ENCODE data around the gene RRP9.

Gene RRP9

GRCh38 chr3:51964521-51964920, 22.8 kb upstream of the RRP9 start:
- H3K27me3 ChIP-seq = no peaks in the 10 kb centered on the region
- intact Hi-C loops (cut with DNase I; ENCODE audit: low total_unique reads) = no loop called here
- H3K4me3 ChIP-seq = no peak overlapping the region
- H3K27ac ChIP-seq = no peak overlapping the region
- TF ChIP-seq CTCF (IDR thresholded peaks at IDR 0.05) = no peak
- H3K9me3 ChIP-seq = no peaks in the 10 kb centered on the region
- H3K36me3 ChIP-seq = peaks cover 0 to 20% (median 16%) of the 10 kb centered on the region in 3 donors
- peaks cover 0 to 49% (median 32%) of the 10 kb centered on the region in 4 donors for H3K4me1 ChIP-seq
- DNase-seq = no peak

- no peak for DNase-seq
These were observed 22.3 kb upstream of the RRP9 start for GRCh38 chr3:51963951-51964451.

GRCh38 chr3:51962854-51963530, 21.3 kb upstream of the RRP9 start:
- Histone ChIP-seq H3K27ac (no peak overlapping the region), H3K4me1 (peaks cover 0 to 41% (median 27%) of the 10 kb centered on the region in 4 donors), H3K9me3 (no peaks in the 10 kb centered on the region), H3K4me3 (no peak overlapping the region), H3K36me3 (peaks cover 0 to 35% (median 27%) of the 10 kb centered on the region in 3 donors), H3K27me3 (no peaks in the 10 kb centered on the region)
- TF ChIP-seq CTCF (IDR thresholded peaks at IDR 0.05) = no peak
- intact Hi-C loops (cut with DNase I; ENCODE audit: low total_unique reads) = no loop called here
- DNase-seq = no peak

More at GRCh38 chr3:51963951-51964451, 22.3 kb upstream of the RRP9 start:
- intact Hi-C loops (cut with DNase I; ENCODE audit: low total_unique reads) = no loop called here
- Histone ChIP-seq H3K4me3 (no peak overlapping the region), H3K9me3 (no peaks in the 10 kb centered on the region), H3K27ac (no peak overlapping the region), H3K27me3 (no peaks in the 10 kb centered on the region), H3K4me1 (peaks cover 0 to 49% (median 32%) of the 10 kb centered on the region in 4 donors), H3K36me3 (peaks cover 0 to 25% (median 21%) of the 10 kb centered on the region in 3 donors)
- TF ChIP-seq CTCF (IDR thresholded peaks at IDR 0.05) = no peak

- H3K4me1 ChIP-seq = peaks cover 0 to 36% (median 24%) of the 10 kb centered on the region in 4 donors
- no peaks in the 10 kb centered on the region for H3K27me3 ChIP-seq
- no peak overlapping the region for H3K27ac ChIP-seq
- intact Hi-C loops (cut with DNase I; ENCODE audit: low total_unique reads) = no loop called here
- no peak for DNase-seq
- no peak overlapping the region for H3K4me3 ChIP-seq
- TF ChIP-seq CTCF (IDR thresholded peaks at IDR 0.05) = no peak
- H3K9me3 ChIP-seq = no peaks in the 10 kb centered on the region
- H3K36me3 ChIP-seq = peaks cover 0 to 44% (median 27%) of the 10 kb centered on the region in 3 donors
These were observed 20.2 kb upstream of the RRP9 start for GRCh38 chr3:51961602-51962569.

- Histone ChIP-seq H3K27ac (no peak overlapping the region), H3K4me1 (peaks cover 0 to 34% (median 23%) of the 10 kb centered on the region in 4 donors), H3K4me3 (no peak overlapping the region), H3K36me3 (peaks cover 0 to 44% (median 27%) of the 10 kb centered on the region in 3 donors), H3K9me3 (no peaks in the 10 kb centered on the region), H3K27me3 (no peaks in the 10 kb centered on the region)
- intact Hi-C loops (cut with DNase I; ENCODE audit: low total_unique reads) = no loop called here
- no peak for TF ChIP-seq CTCF (IDR thresholded peaks at IDR 0.05)
- no peak for DNase-seq
These were observed 19.3 kb upstream of the RRP9 start for GRCh38 chr3:51961011-51961410.

All from tibial artery (tissue), 4 donors.